GM23338 (cell line): ENCODE data around the gene RHOB. TPM values are rescaled to one million over a fixed set of nuclear protein-coding genes. Genes with fewer than 3 reads are reported as not detected.

ENCODE experiments used
- ATAC-seq: fragments of 200-7000 bp; cut with Tn5 transposase; 3 replicates; pipeline ENCODE4 v1.9.1; 2020
- DNase-seq: peaks from one replicate; pipeline ENCODE4 v3.0.0-alpha.2; 2015; ENCODE audit warnings: low spot score
- H2AFZ ChIP-seq: fragments of 200-600 bp; sonication (generic); 2 replicates; pipeline ENCODE4 v1.8.0; 2016; ENCODE audit warnings: antibody characterized with exemption, mild to moderate bottlenecking, moderate library complexity
- H3F3A ChIP-seq: fragments of 200-600 bp; sonication (generic); replicated peaks from 2 replicates; pipeline ENCODE4 v1.8.0; 2017; ENCODE audit warnings: antibody characterized with exemption, mixed run types, low read depth
- H3K27ac ChIP-seq: fragments of 200-600 bp; sonication (generic); 2 replicates; pipeline ENCODE4 v1.6.1; 2016; ENCODE audit warnings: low read depth
- H3K27me3 ChIP-seq: fragments of 200-600 bp; sonication (generic); 2 replicates; pipeline ENCODE4 v1.8.0; 2016; ENCODE audit warnings: mild to moderate bottlenecking, mixed run types, moderate library complexity; ENCODE audit not compliant: insufficient read depth
- H3K36me3 ChIP-seq: fragments of 200-600 bp; sonication (generic); 2 replicates; pipeline ENCODE4 v1.8.0; 2016; ENCODE audit warnings: mild to moderate bottlenecking; ENCODE audit not compliant: insufficient read depth
- H3K4me1 ChIP-seq: fragments of 200-600 bp; sonication (generic); 2 replicates; pipeline ENCODE4 v1.8.0; 2016; ENCODE audit warnings: mild to moderate bottlenecking, moderate library complexity; ENCODE audit not compliant: insufficient read depth
- H3K4me2 ChIP-seq: fragments of 200-600 bp; sonication (generic); 2 replicates; pipeline ENCODE4 v1.7.1; 2017; ENCODE audit warnings: mixed run types
- H3K4me3 ChIP-seq: fragments of 200-600 bp; sonication (generic); 2 replicates; pipeline ENCODE4 v1.6.1; 2016; ENCODE audit warnings: mixed run types
- H3K79me2 ChIP-seq: fragments of 200-600 bp; sonication (generic); replicated peaks from 2 replicates; pipeline ENCODE4 v1.8.0; 2017; ENCODE audit warnings: mild to moderate bottlenecking; ENCODE audit not compliant: insufficient read depth
- H3K9me2 ChIP-seq: fragments of 200-600 bp; sonication (generic); 2 replicates; pipeline ENCODE4 v1.8.0; 2017; ENCODE audit not compliant: insufficient read depth
- H4K20me1 ChIP-seq: fragments of 200-600 bp; sonication (generic); replicated peaks from 2 replicates; pipeline ENCODE4 v1.8.0; 2017; ENCODE audit warnings: mild to moderate bottlenecking; ENCODE audit not compliant: insufficient read depth
- H3K27ac Mint-ChIP-seq: 2 replicates; pipeline ENCODE4 v1.8.0; 2020; ENCODE audit warnings: inconsistent platforms, mild to moderate bottlenecking, moderate library complexity, mixed read lengths
- H3K27me3 Mint-ChIP-seq: 3 replicates; pipeline ENCODE4 v1.8.0; 2022; ENCODE audit warnings: low read depth, mild to moderate bottlenecking, moderate library complexity, mixed read lengths, inconsistent platforms; ENCODE audit not compliant: insufficient read depth, poor library complexity
- H3K36me3 Mint-ChIP-seq: 3 replicates; pipeline ENCODE4 v1.8.0; 2021; ENCODE audit warnings: low read depth, mild to moderate bottlenecking, inconsistent platforms, moderate library complexity, mixed read lengths
- H3K4me1 Mint-ChIP-seq: 3 replicates; pipeline ENCODE4 v1.8.0; 2020; ENCODE audit warnings: mild to moderate bottlenecking, inconsistent platforms, mixed read lengths
- H3K4me3 Mint-ChIP-seq: 3 replicates; pipeline ENCODE4 v1.8.0; 2021; ENCODE audit warnings: moderate library complexity, mild to moderate bottlenecking, inconsistent platforms, mixed read lengths
- H3K9me3 Mint-ChIP-seq: 3 replicates; pipeline ENCODE4 v1.8.0; 2020; ENCODE audit warnings: moderate library complexity, mild to moderate bottlenecking, inconsistent platforms, mixed read lengths
- CREB1 ChIP-seq: fragments of 250-450 bp; sonication (Bioruptor Pico); IDR thresholded peaks from 2 replicates; pipeline ENCODE4 v1.5.0; 2020; ENCODE audit warnings: low read depth, mild to moderate bottlenecking, moderate library complexity
- EZH2 ChIP-seq: fragments of 200-600 bp; sonication (generic); IDR thresholded peaks from one replicate; pipeline ENCODE4 v1.8.0; 2017; ENCODE audit warnings: antibody characterized with exemption, mild to moderate bottlenecking, low read depth; ENCODE audit not compliant: unreplicated experiment
- EZH2phosphoT487 ChIP-seq: fragments of 200-600 bp; sonication (generic); IDR thresholded peaks from one replicate; pipeline ENCODE4 v1.8.1; 2018; ENCODE audit warnings: antibody characterized with exemption; ENCODE audit not compliant: unreplicated experiment
- JUNB ChIP-seq: IDR thresholded peaks from one replicate; pipeline ENCODE4 v1.6.1; 2016; ENCODE audit warnings: antibody characterized with exemption; ENCODE audit not compliant: unreplicated experiment
- NANOG ChIP-seq: IDR thresholded peaks from 2 replicates; pipeline ENCODE4 v1.6.1; 2016; ENCODE audit warnings: antibody characterized with exemption, borderline replicate concordance
- POLR2AphosphoS5 ChIP-seq: IDR thresholded peaks from 2 replicates; pipeline ENCODE4 v1.6.1; 2016; ENCODE audit warnings: antibody characterized with exemption, low read depth
- STAT1 ChIP-seq: IDR thresholded peaks from one replicate; pipeline ENCODE4 v1.6.1; 2016; ENCODE audit warnings: antibody characterized with exemption; ENCODE audit not compliant: unreplicated experiment
- ZNF114 ChIP-seq: fragments of 250-450 bp; sonication (Bioruptor Pico); IDR thresholded peaks from 2 replicates; pipeline ENCODE4 v1.5.0; 2020; ENCODE audit warnings: mild to moderate bottlenecking, moderate library complexity
- ZNF331 ChIP-seq: fragments of 250-450 bp; sonication (Bioruptor Pico); IDR thresholded peaks from 2 replicates; pipeline ENCODE4 v1.5.0; 2020; ENCODE audit warnings: low read depth, mild to moderate bottlenecking, moderate library complexity
- polyA plus RNA-seq: library from polyadenylated mRNA; unstranded; fragments of >200 nt; fragmentation: Nextera tagmentation; extraction: Ambion mirVana; gene quantifications from 2 replicates; pipeline ENCODE4 v1.2.1, GENCODE V29; 2016
- total RNA-seq: library from RNA; depleted of rRNA; stranded (reverse); fragments of >200 nt; shearing (Covaris generic); gene quantifications from 2 replicates; pipeline ENCODE4 v1.2.3, GENCODE V29; 2014
- TF ChIP-seq, protein P1 (sequence below): IDR thresholded peaks from 2 replicates; pipeline ENCODE4 v1.6.1; 2016; ENCODE audit warnings: antibody characterized with exemption
- TF ChIP-seq, protein P2 (sequence below): IDR thresholded peaks from one replicate; pipeline ENCODE4 v1.6.1; 2018; ENCODE audit warnings: antibody characterized with exemption; ENCODE audit not compliant: unreplicated experiment
- TF ChIP-seq, protein P3 (sequence below), 2 experiments: fragments of 200-600 bp in 1 of 2; sonication (generic) in 1 of 2; conservative IDR thresholded peaks; 2 replicates each; pipeline versions ENCODE4 v1.5.1 to v1.6.1; 2016 to 2017; ENCODE audit warnings: antibody characterized with exemption in 2 of 2, low read depth in 2 of 2, mild to moderate bottlenecking in 2 of 2, moderate library complexity in 1 of 2

Gene RHOB
- total and polyA plus RNA-seq, 2 experiments from 2014 or later: 6.6 to 26.9 TPM

DNA sequence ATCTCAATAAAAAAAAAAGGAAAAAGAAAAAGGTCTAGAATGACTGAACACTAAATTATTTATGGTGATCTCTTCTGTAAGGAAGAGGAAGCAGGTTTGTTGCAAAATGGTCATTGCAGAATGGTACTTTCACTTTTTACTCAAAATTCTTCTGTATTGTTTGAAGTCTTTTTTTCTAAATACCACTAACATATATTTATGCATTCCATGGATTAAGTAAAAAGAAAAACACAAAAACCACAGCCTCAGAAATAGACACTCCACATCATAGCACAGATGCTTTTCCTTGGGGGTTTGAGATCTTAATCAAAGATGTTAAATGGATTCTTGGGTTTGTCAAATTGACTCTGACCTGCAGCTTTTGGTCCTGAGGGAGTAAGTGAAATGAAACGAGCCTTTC lies 47.4 kb downstream of the RHOB start:
- TF ChIP-seq POLR2AphosphoS5: no peak
- no peak for TF ChIP-seq NANOG
- TF ChIP-seq, protein P1, sequence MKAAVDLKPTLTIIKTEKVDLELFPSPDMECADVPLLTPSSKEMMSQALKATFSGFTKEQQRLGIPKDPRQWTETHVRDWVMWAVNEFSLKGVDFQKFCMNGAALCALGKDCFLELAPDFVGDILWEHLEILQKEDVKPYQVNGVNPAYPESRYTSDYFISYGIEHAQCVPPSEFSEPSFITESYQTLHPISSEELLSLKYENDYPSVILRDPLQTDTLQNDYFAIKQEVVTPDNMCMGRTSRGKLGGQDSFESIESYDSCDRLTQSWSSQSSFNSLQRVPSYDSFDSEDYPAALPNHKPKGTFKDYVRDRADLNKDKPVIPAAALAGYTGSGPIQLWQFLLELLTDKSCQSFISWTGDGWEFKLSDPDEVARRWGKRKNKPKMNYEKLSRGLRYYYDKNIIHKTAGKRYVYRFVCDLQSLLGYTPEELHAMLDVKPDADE: no peak
- TF ChIP-seq STAT1: no peak
- no peak for TF ChIP-seq CREB1 (CRISPR knock-in tag)
- TF ChIP-seq, protein P2, sequence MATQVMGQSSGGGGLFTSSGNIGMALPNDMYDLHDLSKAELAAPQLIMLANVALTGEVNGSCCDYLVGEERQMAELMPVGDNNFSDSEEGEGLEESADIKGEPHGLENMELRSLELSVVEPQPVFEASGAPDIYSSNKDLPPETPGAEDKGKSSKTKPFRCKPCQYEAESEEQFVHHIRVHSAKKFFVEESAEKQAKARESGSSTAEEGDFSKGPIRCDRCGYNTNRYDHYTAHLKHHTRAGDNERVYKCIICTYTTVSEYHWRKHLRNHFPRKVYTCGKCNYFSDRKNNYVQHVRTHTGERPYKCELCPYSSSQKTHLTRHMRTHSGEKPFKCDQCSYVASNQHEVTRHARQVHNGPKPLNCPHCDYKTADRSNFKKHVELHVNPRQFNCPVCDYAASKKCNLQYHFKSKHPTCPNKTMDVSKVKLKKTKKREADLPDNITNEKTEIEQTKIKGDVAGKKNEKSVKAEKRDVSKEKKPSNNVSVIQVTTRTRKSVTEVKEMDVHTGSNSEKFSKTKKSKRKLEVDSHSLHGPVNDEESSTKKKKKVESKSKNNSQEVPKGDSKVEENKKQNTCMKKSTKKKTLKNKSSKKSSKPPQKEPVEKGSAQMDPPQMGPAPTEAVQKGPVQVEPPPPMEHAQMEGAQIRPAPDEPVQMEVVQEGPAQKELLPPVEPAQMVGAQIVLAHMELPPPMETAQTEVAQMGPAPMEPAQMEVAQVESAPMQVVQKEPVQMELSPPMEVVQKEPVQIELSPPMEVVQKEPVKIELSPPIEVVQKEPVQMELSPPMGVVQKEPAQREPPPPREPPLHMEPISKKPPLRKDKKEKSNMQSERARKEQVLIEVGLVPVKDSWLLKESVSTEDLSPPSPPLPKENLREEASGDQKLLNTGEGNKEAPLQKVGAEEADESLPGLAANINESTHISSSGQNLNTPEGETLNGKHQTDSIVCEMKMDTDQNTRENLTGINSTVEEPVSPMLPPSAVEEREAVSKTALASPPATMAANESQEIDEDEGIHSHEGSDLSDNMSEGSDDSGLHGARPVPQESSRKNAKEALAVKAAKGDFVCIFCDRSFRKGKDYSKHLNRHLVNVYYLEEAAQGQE: no peak
- no peak for TF ChIP-seq EZH2phosphoT487
- TF ChIP-seq ZNF331 (CRISPR knock-in tag): no peak
- TF ChIP-seq JUNB: no peak
- no peak for TF ChIP-seq ZNF114
- TF ChIP-seq EZH2: no peak
- TF ChIP-seq, protein P3, sequence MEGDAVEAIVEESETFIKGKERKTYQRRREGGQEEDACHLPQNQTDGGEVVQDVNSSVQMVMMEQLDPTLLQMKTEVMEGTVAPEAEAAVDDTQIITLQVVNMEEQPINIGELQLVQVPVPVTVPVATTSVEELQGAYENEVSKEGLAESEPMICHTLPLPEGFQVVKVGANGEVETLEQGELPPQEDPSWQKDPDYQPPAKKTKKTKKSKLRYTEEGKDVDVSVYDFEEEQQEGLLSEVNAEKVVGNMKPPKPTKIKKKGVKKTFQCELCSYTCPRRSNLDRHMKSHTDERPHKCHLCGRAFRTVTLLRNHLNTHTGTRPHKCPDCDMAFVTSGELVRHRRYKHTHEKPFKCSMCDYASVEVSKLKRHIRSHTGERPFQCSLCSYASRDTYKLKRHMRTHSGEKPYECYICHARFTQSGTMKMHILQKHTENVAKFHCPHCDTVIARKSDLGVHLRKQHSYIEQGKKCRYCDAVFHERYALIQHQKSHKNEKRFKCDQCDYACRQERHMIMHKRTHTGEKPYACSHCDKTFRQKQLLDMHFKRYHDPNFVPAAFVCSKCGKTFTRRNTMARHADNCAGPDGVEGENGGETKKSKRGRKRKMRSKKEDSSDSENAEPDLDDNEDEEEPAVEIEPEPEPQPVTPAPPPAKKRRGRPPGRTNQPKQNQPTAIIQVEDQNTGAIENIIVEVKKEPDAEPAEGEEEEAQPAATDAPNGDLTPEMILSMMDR (conservative IDR thresholded peaks at IDR 0.05; ENCODE audit: low read depth in 2 of 2): no peak
- Histone ChIP-seq H3K4me1 (no peaks in the 10 kb centered on the region), H3K27ac (no peak overlapping the region), H3K4me2 (no peak overlapping the region), H3K79me2 (no peaks in the 10 kb centered on the region), H3F3A (no peaks in the 10 kb centered on the region), H4K20me1 (no peaks in the 10 kb centered on the region), H3K36me3 (no peaks in the 10 kb centered on the region), H3K9me2 (no peaks in the 10 kb centered on the region), H3K27me3 (no peaks in the 10 kb centered on the region), H2AFZ (no peak overlapping the region), H3K4me3 (no peak overlapping the region)
- peaks cover 11% of the 10 kb centered on the region for H3K27me3 Mint-ChIP-seq
- H3K36me3 Mint-ChIP-seq: no peaks in the 10 kb centered on the region
- no peak for ATAC-seq
- no peak for DNase-seq
- no peak overlapping the region for H3K27ac Mint-ChIP-seq
- H3K4me3 Mint-ChIP-seq: no peak overlapping the region
- peaks cover 23% of the 10 kb centered on the region for H3K4me1 Mint-ChIP-seq
- H3K9me3 Mint-ChIP-seq: no peaks in the 10 kb centered on the region; the same call in 2 of the 3 replicates
